ENCODE data around the gene UBE2U. TPM values are rescaled to one million over a fixed set of nuclear protein-coding genes. Genes with fewer than 3 reads are reported as not detected.
A peak's percentile ranks its signal among the peaks of the same experiment; 100 is the strongest.

The UBE2U gene
- total and polyA plus RNA-seq, 2 of the 8 experiments (the other 6 are each of a cell fraction or from before 2014, with no cell fraction given) = not detected

GRCh38 chr1:64209221-64209620 is 5.8 kb downstream of the UBE2U start:
- H4K91ac ChIP-seq (replicated peaks; ENCODE audit: insufficient read length, low read length) = no peak overlapping the region
- H3K4ac ChIP-seq (replicated peaks; ENCODE audit: insufficient read length, low read depth, low read length) = no peak overlapping the region
- H2AFZ ChIP-seq (ENCODE audit: low read length) = no peak overlapping the region
- no peak overlapping the region for H2BK15ac ChIP-seq (ENCODE audit: low read length)
- H2AK5ac ChIP-seq (ENCODE audit: low read depth, low read length) = no peak overlapping the region
- no peak overlapping the region for H2BK12ac ChIP-seq (ENCODE audit: low read depth, low read length)
- no peaks in the 10 kb centered on the region for H3K9me3 ChIP-seq (ENCODE audit: insufficient read depth in 2 of 2, low read depth in 1 of 2, low read length in 1 of 2)
- no peaks in the 10 kb centered on the region for H3K36me3 ChIP-seq (ENCODE audit: control insufficient read depth in 2 of 4, insufficient read depth in 4 of 4, low read length in 3 of 4)
- no peak overlapping the region for H3K9ac ChIP-seq (replicated peaks in 1 of 4; ENCODE audit: extremely low read depth in 1 of 4, low read depth in 3 of 4, low read length in 3 of 4)
- no peaks in the 10 kb centered on the region for H4K20me1 ChIP-seq (replicated peaks in 1 of 2; ENCODE audit: control insufficient read depth in 1 of 2, insufficient read depth in 2 of 2, low read length in 2 of 2)
- no peak overlapping the region for H3K56ac ChIP-seq (replicated peaks; ENCODE audit: insufficient read length, low read depth, low read length)
- ChIA-PET POLR2A (ENCODE audit: partially characterized antibody) (no interaction called here), CTCF (ENCODE audit: partially characterized antibody) (interaction anchor here (1.4 kb wide), 1 partner anchor 71 kb away, joined by 4 read pairs; no protein-coding TSS in a partner anchor)
- H3K79me2 ChIP-seq (ENCODE audit: control insufficient read depth in 1 of 2, insufficient read depth in 2 of 2, low read length in 2 of 2) = no peaks in the 10 kb centered on the region
- no peak overlapping the region for H4K8ac ChIP-seq (ENCODE audit: extremely low read depth, insufficient read depth, low read length)
- WGBS, 2 experiments (ENCODE audit: extremely low coverage in 1 of 2, insufficient coverage in 1 of 2, insufficient read length in 1 of 2, insufficient replicate concordance in 2 of 2, low coverage in 1 of 2, low lambda C conversion rate in 2 of 2, missing lambda C conversion rate in 1 of 2) = 82% methylated on average over 2 of the region's 2 CpGs; no CpG with 5 or more reads in 1 of the 2 experiments
- H3K4me2 ChIP-seq (ENCODE audit: insufficient read depth in 1 of 2, low read depth in 2 of 2, low read length in 2 of 2) = no peak overlapping the region
- no peaks in the 10 kb centered on the region for H3K23me2 ChIP-seq (ENCODE audit: low read depth, low read length)
- H3K4me1 ChIP-seq (replicated peaks in 1 of 4; ENCODE audit: control insufficient read depth in 3 of 4, insufficient read depth in 4 of 4, low read length in 3 of 4) = no peaks in the 10 kb centered on the region
- H3K27ac ChIP-seq (ENCODE audit: low read depth, low read length) = no peak overlapping the region
- TF ChIP-seq GTF2F1 (IDR thresholded peaks at IDR 0.05; ENCODE audit: borderline replicate concordance, low read depth, low read length) (no peak), CTCF (IDR thresholded peaks at IDR 0.05; ENCODE audit: control extremely low read depth in 1 of 3, insufficient read depth in 1 of 3, low read depth in 1 of 3, low read length in 3 of 3) (peak in 2 of 3 experiments; percentile 40 to 41; a peak in 2 of 4 replicates), BRCA1 (IDR thresholded peaks at IDR 0.05; ENCODE audit: low read depth, low read length) (no peak), RAD21 (IDR thresholded peaks at IDR 0.05 in 1 of 2, conservative IDR thresholded peaks at IDR 0.05 in 1 of 2; ENCODE audit: low read depth in 2 of 2, low read length in 2 of 2) (peak; percentile 43 to 61), SIRT6 (IDR thresholded peaks at IDR 0.05; ENCODE audit: low read length) (no peak)
- H4K5ac ChIP-seq (ENCODE audit: insufficient read length, low read depth, low read length) = no peak overlapping the region
- no peak overlapping the region for H3K23ac ChIP-seq (ENCODE audit: insufficient read length)
- H3K18ac ChIP-seq (ENCODE audit: extremely low read depth, low read length) = no peak overlapping the region
- no peak overlapping the region for H3K4me3 ChIP-seq (ENCODE audit: extremely low read depth in 1 of 4, insufficient read depth in 2 of 4, low read depth in 3 of 4, low read length in 4 of 4)
- H3K27me3 ChIP-seq (replicated peaks in 1 of 4; ENCODE audit: control insufficient read depth in 3 of 4, extremely low read depth in 1 of 4, insufficient read depth in 3 of 4, low read length in 3 of 4) = no peaks in the 10 kb centered on the region
- H2BK5ac ChIP-seq (ENCODE audit: low read depth, low read length) = no peak overlapping the region
- H3K79me1 ChIP-seq (ENCODE audit: low read depth, low read length) = no peaks in the 10 kb centered on the region
- no peak overlapping the region for H2BK20ac ChIP-seq (ENCODE audit: low read length)
- FAIRE-seq = no peak
- no peak overlapping the region for H3K14ac ChIP-seq (ENCODE audit: insufficient read length)
- no peak for DNase-seq (ENCODE audit: low read depth in 1 of 2, low spot score in 2 of 2)
- H2BK120ac ChIP-seq (replicated peaks; ENCODE audit: low read depth, low read length) = no peak overlapping the region
